Measurements from ENCODE around the gene KCTD10. TPM values are rescaled to one million over a fixed set of nuclear protein-coding genes. Genes with fewer than 3 reads are reported as not detected.

KCTD10 gene
- total and polyA plus RNA-seq, 4 donors = 4.2 to 20.1 (median 9.9) TPM

DNA sequence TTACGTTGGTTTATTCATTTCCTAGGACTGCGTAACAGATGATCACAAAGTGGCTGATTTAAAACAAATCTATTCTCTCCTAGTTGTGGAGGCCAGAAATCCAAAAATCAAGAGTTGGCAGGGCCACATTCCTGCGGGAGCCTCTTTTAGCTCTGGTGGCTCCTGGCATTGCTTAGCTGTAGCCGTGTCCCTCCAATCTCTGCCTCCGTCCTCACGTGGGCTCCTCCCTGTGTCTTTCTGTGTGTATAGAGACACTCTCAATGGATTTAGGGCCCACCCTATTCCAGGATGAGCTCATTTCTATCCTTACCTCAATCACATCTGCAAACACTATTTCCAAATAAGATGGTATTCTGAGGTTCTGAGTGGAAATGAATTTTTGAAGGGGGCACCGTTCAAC, 42.5 kb downstream of the KCTD10 start:
- Histone ChIP-seq H3K4me3 (ENCODE audit: low read depth in 1 of 3, low read length in 3 of 3) (no peak overlapping the region), H3K27me3 (ENCODE audit: control insufficient read depth in 4 of 4, insufficient read depth in 4 of 4, low read length in 3 of 4) (no peaks in the 10 kb centered on the region), H3K9me3 (ENCODE audit: control insufficient read depth in 4 of 4, low read length in 3 of 4) (no peaks in the 10 kb centered on the region), H3K4me1 (ENCODE audit: control insufficient read depth in 4 of 4, insufficient read depth in 4 of 4, low read length in 3 of 4) (no peaks in the 10 kb centered on the region), H3K9ac (ENCODE audit: low read depth in 1 of 2, low read length in 2 of 2) (no peak overlapping the region), H3K27ac (ENCODE audit: low read depth in 1 of 2, low read length in 2 of 2) (no peak overlapping the region), H3K36me3 (ENCODE audit: control insufficient read depth in 4 of 4, insufficient read depth in 3 of 4, low read depth in 1 of 4, low read length in 3 of 4) (no peaks in the 10 kb centered on the region)
- no peak for TF ChIP-seq TAF1 (conservative IDR thresholded peaks at IDR 0.05)
- TF ChIP-seq YY1 (IDR thresholded peaks at IDR 0.05) = no peak
- TF ChIP-seq RXRA (IDR thresholded peaks at IDR 0.05) = no peak
- TF ChIP-seq, protein P1, sequence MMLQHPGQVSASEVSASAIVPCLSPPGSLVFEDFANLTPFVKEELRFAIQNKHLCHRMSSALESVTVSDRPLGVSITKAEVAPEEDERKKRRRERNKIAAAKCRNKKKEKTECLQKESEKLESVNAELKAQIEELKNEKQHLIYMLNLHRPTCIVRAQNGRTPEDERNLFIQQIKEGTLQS (IDR thresholded peaks at IDR 0.05) = no peak
- TF ChIP-seq, protein P2, sequence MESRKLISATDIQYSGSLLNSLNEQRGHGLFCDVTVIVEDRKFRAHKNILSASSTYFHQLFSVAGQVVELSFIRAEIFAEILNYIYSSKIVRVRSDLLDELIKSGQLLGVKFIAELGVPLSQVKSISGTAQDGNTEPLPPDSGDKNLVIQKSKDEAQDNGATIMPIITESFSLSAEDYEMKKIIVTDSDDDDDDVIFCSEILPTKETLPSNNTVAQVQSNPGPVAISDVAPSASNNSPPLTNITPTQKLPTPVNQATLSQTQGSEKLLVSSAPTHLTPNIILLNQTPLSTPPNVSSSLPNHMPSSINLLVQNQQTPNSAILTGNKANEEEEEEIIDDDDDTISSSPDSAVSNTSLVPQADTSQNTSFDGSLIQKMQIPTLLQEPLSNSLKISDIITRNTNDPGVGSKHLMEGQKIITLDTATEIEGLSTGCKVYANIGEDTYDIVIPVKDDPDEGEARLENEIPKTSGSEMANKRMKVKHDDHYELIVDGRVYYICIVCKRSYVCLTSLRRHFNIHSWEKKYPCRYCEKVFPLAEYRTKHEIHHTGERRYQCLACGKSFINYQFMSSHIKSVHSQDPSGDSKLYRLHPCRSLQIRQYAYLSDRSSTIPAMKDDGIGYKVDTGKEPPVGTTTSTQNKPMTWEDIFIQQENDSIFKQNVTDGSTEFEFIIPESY (IDR thresholded peaks at IDR 0.05) = no peak
- no peak for TF ChIP-seq SP1 (IDR thresholded peaks at IDR 0.05)
- WGBS = 91% methylated on average over 7 of the region's 7 CpGs
- no peak for DNase-seq (ENCODE audit: low spot score)

DNA sequence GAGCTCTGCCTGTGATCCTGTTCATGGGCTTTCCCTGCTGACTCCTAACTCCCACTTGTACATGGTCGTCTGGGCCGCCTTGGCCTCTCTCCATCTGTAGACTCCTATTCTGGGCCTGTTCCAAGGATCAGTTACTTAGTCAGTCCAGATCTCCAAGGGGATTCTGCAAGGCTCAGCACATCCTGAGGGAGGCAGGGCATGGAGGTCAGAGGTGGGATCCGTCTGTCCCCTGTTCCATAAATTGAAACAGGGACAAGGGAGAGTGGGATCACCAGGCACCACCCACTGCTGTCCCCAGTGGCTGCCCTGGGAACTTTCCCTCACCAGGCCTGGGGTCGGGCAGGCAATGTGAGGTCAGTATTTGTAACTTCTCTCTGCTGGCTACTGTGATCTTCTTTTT, 43.5 kb downstream of the KCTD10 start:
- no peaks in the 10 kb centered on the region for H3K4me1 ChIP-seq (ENCODE audit: control insufficient read depth in 4 of 4, insufficient read depth in 4 of 4, low read length in 3 of 4)
- no peak overlapping the region for H3K4me3 ChIP-seq (ENCODE audit: low read depth in 1 of 3, low read length in 3 of 3)
- no peaks in the 10 kb centered on the region for H3K36me3 ChIP-seq (ENCODE audit: control insufficient read depth in 4 of 4, insufficient read depth in 3 of 4, low read depth in 1 of 4, low read length in 3 of 4)
- H3K9me3 ChIP-seq (ENCODE audit: control insufficient read depth in 4 of 4, low read length in 3 of 4) = no peaks in the 10 kb centered on the region
- TF ChIP-seq NR2F2 (IDR thresholded peaks at IDR 0.05) (peak; percentile 32), YY1 (IDR thresholded peaks at IDR 0.05) (no peak)
- no peak overlapping the region for H3K9ac ChIP-seq (ENCODE audit: low read depth in 1 of 2, low read length in 2 of 2)
- WGBS = 79% methylated on average over 4 of the region's 4 CpGs
- no peaks in the 10 kb centered on the region for H3K27me3 ChIP-seq (ENCODE audit: control insufficient read depth in 4 of 4, insufficient read depth in 4 of 4, low read length in 3 of 4)
- H3K27ac ChIP-seq (ENCODE audit: low read depth in 1 of 2, low read length in 2 of 2) = no peak overlapping the region
- no peak for DNase-seq (ENCODE audit: low spot score)

DNA sequence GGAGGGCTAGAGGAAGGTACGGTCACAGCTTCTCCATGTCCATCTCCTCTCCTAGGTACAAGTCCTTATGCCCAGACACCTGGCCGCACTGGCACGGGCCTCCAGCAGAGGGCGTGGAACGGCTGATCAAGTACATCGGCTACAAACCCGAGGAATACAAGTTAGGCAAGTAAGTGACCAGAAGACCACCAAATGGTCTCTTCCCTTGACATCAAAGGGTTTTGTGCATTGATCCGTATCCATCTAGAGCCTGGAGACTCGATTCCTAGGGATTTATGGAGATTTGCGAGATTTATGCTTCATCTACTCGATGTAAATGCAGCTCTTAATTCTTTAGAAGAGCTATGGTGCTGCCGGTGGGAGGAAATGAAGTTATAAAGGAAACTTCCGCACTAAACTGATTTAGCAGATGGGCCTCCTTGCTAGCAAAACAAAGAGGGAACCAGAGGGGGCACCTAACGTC, 44.2 kb downstream of the KCTD10 start:
- no peaks in the 10 kb centered on the region for H3K36me3 ChIP-seq (ENCODE audit: control insufficient read depth in 4 of 4, insufficient read depth in 3 of 4, low read depth in 1 of 4, low read length in 3 of 4)
- H3K4me1 ChIP-seq (ENCODE audit: control insufficient read depth in 4 of 4, insufficient read depth in 4 of 4, low read length in 3 of 4) = no peaks in the 10 kb centered on the region
- WGBS = 24% methylated on average over 14 of the region's 14 CpGs
- H3K27ac ChIP-seq (ENCODE audit: low read depth in 1 of 2, low read length in 2 of 2) = no peak overlapping the region
- no peaks in the 10 kb centered on the region for H3K27me3 ChIP-seq (ENCODE audit: control insufficient read depth in 4 of 4, insufficient read depth in 4 of 4, low read length in 3 of 4)
- peak; percentile 79 for DNase-seq (ENCODE audit: low spot score)
- H3K4me3 ChIP-seq (ENCODE audit: low read depth in 1 of 3, low read length in 3 of 3) = no peak overlapping the region
- H3K9ac ChIP-seq (ENCODE audit: low read depth in 1 of 2, low read length in 2 of 2) = peak overlapping the region in 1 of 2 donors; percentile 39
- TF ChIP-seq SP1 (IDR thresholded peaks at IDR 0.05) = no peak
- TF ChIP-seq, protein P3, sequence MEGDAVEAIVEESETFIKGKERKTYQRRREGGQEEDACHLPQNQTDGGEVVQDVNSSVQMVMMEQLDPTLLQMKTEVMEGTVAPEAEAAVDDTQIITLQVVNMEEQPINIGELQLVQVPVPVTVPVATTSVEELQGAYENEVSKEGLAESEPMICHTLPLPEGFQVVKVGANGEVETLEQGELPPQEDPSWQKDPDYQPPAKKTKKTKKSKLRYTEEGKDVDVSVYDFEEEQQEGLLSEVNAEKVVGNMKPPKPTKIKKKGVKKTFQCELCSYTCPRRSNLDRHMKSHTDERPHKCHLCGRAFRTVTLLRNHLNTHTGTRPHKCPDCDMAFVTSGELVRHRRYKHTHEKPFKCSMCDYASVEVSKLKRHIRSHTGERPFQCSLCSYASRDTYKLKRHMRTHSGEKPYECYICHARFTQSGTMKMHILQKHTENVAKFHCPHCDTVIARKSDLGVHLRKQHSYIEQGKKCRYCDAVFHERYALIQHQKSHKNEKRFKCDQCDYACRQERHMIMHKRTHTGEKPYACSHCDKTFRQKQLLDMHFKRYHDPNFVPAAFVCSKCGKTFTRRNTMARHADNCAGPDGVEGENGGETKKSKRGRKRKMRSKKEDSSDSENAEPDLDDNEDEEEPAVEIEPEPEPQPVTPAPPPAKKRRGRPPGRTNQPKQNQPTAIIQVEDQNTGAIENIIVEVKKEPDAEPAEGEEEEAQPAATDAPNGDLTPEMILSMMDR (IDR thresholded peaks at IDR 0.05; ENCODE audit: low read depth, low read length, missing input control) = peak; percentile 78
- peak; percentile 68 to 87 for TF ChIP-seq RAD21 (IDR thresholded peaks at IDR 0.05)
- TF ChIP-seq, protein P4, sequence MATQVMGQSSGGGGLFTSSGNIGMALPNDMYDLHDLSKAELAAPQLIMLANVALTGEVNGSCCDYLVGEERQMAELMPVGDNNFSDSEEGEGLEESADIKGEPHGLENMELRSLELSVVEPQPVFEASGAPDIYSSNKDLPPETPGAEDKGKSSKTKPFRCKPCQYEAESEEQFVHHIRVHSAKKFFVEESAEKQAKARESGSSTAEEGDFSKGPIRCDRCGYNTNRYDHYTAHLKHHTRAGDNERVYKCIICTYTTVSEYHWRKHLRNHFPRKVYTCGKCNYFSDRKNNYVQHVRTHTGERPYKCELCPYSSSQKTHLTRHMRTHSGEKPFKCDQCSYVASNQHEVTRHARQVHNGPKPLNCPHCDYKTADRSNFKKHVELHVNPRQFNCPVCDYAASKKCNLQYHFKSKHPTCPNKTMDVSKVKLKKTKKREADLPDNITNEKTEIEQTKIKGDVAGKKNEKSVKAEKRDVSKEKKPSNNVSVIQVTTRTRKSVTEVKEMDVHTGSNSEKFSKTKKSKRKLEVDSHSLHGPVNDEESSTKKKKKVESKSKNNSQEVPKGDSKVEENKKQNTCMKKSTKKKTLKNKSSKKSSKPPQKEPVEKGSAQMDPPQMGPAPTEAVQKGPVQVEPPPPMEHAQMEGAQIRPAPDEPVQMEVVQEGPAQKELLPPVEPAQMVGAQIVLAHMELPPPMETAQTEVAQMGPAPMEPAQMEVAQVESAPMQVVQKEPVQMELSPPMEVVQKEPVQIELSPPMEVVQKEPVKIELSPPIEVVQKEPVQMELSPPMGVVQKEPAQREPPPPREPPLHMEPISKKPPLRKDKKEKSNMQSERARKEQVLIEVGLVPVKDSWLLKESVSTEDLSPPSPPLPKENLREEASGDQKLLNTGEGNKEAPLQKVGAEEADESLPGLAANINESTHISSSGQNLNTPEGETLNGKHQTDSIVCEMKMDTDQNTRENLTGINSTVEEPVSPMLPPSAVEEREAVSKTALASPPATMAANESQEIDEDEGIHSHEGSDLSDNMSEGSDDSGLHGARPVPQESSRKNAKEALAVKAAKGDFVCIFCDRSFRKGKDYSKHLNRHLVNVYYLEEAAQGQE (IDR thresholded peaks at IDR 0.05) = no peak
- TF ChIP-seq RXRA (IDR thresholded peaks at IDR 0.05) = no peak
- TF ChIP-seq, protein P5, sequence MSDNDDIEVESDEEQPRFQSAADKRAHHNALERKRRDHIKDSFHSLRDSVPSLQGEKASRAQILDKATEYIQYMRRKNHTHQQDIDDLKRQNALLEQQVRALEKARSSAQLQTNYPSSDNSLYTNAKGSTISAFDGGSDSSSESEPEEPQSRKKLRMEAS (IDR thresholded peaks at IDR 0.05) = no peak
- no peak for TF ChIP-seq TAF1 (conservative IDR thresholded peaks at IDR 0.05)
- no peak for TF ChIP-seq FOXA1 (IDR thresholded peaks at IDR 0.05)
- TF ChIP-seq HNF4G (IDR thresholded peaks at IDR 0.05) = no peak
- TF ChIP-seq, protein P2 (IDR thresholded peaks at IDR 0.05) = no peak
- no peak for TF ChIP-seq YY1 (IDR thresholded peaks at IDR 0.05)
- TF ChIP-seq GABPA (IDR thresholded peaks at IDR 0.05 in 1 of 2, conservative IDR thresholded peaks at IDR 0.05 in 1 of 2) = no peak
- no peak for TF ChIP-seq NR2F2 (IDR thresholded peaks at IDR 0.05)
- TF ChIP-seq, protein P1 (IDR thresholded peaks at IDR 0.05) = no peak
- no peaks in the 10 kb centered on the region for H3K9me3 ChIP-seq (ENCODE audit: control insufficient read depth in 4 of 4, low read length in 3 of 4)
